ENCODE results near the gene CLIC6. TPM values are rescaled to one million over a fixed set of nuclear protein-coding genes. Genes with fewer than 3 reads are reported as not detected.

The CLIC6 gene
- total RNA-seq, 1 experiment from 2014 or later = not detected

DNA sequence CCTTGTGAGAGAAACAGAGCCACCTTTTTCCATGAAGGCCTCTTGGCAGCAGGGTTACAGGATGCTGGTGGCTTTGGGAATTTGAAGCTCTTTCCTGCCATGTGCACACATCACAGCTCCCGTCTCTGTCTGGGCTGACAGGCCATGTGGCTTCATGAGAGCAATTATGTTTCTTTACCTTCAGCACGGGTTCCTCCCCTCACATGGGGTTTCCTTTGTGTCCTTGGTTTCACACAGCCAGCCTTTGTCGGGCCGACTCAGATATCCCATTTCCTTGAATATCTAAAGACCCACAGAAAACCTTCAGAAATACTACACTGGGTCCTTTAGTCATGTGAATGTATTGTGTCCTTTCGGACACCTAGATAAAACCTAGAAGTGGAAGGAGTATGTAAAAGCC is 7.1 kb downstream of the CLIC6 start:
- CTCF ChIA-PET = no interaction called here
- H3K9me3 ChIP-seq = peaks cover 5% of the 10 kb centered on the region; the same call in 1 of the 2 replicates
- no peaks in the 10 kb centered on the region for H3K9me3 Mint-ChIP-seq (ENCODE audit: unreplicated experiment)
- BruUV-seq (replicated peaks) = no TSS peak
- H3K27me3 ChIP-seq (replicated peaks; ENCODE audit: control insufficient read depth, insufficient read depth, low read length) = no peaks in the 10 kb centered on the region
- peaks cover 24% of the 10 kb centered on the region for H3K4me1 ChIP-seq
- H3K4me3 Mint-ChIP-seq (ENCODE audit: unreplicated experiment) = no peak overlapping the region
- TF ChIP-seq, protein P1, sequence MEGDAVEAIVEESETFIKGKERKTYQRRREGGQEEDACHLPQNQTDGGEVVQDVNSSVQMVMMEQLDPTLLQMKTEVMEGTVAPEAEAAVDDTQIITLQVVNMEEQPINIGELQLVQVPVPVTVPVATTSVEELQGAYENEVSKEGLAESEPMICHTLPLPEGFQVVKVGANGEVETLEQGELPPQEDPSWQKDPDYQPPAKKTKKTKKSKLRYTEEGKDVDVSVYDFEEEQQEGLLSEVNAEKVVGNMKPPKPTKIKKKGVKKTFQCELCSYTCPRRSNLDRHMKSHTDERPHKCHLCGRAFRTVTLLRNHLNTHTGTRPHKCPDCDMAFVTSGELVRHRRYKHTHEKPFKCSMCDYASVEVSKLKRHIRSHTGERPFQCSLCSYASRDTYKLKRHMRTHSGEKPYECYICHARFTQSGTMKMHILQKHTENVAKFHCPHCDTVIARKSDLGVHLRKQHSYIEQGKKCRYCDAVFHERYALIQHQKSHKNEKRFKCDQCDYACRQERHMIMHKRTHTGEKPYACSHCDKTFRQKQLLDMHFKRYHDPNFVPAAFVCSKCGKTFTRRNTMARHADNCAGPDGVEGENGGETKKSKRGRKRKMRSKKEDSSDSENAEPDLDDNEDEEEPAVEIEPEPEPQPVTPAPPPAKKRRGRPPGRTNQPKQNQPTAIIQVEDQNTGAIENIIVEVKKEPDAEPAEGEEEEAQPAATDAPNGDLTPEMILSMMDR (IDR thresholded peaks at IDR 0.05; ENCODE audit: insufficient read depth in 1 of 2, low read depth in 1 of 2, low read length in 1 of 2, severe bottlenecking in 1 of 2, unreplicated experiment in 1 of 2) = no peak
- no peaks in the 10 kb centered on the region for H3K36me3 ChIP-seq (ENCODE audit: control insufficient read depth, insufficient read depth, low read length)
- no peaks in the 10 kb centered on the region for H3K27me3 Mint-ChIP-seq (ENCODE audit: insufficient read depth, unreplicated experiment)
- peaks cover 19% of the 10 kb centered on the region for H3K4me1 Mint-ChIP-seq (ENCODE audit: low read depth, unreplicated experiment)
- H3K4me3 ChIP-seq (ENCODE audit: low read depth, low read length) = no peak overlapping the region
- POLR2A ChIA-PET = interaction anchor here (0.7 kb wide), 1 partner anchor 9 kb away, joined by 5 read pairs; no protein-coding TSS in a partner anchor
- no peak overlapping the region for H3K27ac Mint-ChIP-seq (ENCODE audit: unreplicated experiment)
- H3K36me3 Mint-ChIP-seq (ENCODE audit: insufficient read depth, unreplicated experiment) = peaks cover 13% of the 10 kb centered on the region
- intact Hi-C loops (cut with micrococcal nuclease; ENCODE audit: unreplicated experiment) = no loop called here
- no peak for DNase-seq

DNA sequence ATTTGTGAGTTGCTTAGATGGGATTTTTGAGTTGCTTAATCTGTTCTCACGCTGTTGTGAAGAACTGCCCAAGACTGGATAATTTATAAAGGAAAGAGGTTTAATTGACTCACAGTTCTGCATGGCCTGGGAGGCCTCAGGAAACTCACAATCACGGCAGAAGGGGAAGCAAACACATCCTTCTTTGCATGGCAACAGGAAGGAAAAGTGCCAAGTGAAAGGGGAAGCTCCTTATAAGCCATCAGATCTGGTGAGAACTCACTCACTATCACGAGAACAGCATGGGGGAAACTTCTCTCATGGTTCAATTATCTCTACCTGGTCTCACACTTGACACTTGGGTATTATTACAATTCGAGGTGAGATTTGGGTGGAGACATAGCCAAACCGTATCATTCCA is 10.3 kb downstream of the CLIC6 start:
- intact Hi-C loops (cut with micrococcal nuclease; ENCODE audit: unreplicated experiment) = no loop called here
- Mint-ChIP-seq H3K27me3 (ENCODE audit: insufficient read depth, unreplicated experiment) (no peaks in the 10 kb centered on the region), H3K4me3 (ENCODE audit: unreplicated experiment) (no peak overlapping the region), H3K9me3 (ENCODE audit: unreplicated experiment) (no peaks in the 10 kb centered on the region), H3K36me3 (ENCODE audit: insufficient read depth, unreplicated experiment) (no peaks in the 10 kb centered on the region), H3K4me1 (ENCODE audit: low read depth, unreplicated experiment) (no peaks in the 10 kb centered on the region), H3K27ac (ENCODE audit: unreplicated experiment) (no peak overlapping the region)
- no peaks in the 10 kb centered on the region for H3K36me3 ChIP-seq (ENCODE audit: control insufficient read depth, insufficient read depth, low read length)
- ChIA-PET CTCF (no interaction called here), POLR2A (no interaction called here)
- peaks cover 9% of the 10 kb centered on the region for H3K9me3 ChIP-seq
- no TSS peak for BruUV-seq (replicated peaks)
- DNase-seq = no peak
- H3K27me3 ChIP-seq (replicated peaks; ENCODE audit: control insufficient read depth, insufficient read depth, low read length) = no peaks in the 10 kb centered on the region
- TF ChIP-seq, protein P1 (IDR thresholded peaks at IDR 0.05; ENCODE audit: insufficient read depth in 1 of 2, low read depth in 1 of 2, low read length in 1 of 2, severe bottlenecking in 1 of 2, unreplicated experiment in 1 of 2) = no peak
- no peak overlapping the region for H3K4me3 ChIP-seq (ENCODE audit: low read depth, low read length)
- H3K4me1 ChIP-seq = no peaks in the 10 kb centered on the region

DNA sequence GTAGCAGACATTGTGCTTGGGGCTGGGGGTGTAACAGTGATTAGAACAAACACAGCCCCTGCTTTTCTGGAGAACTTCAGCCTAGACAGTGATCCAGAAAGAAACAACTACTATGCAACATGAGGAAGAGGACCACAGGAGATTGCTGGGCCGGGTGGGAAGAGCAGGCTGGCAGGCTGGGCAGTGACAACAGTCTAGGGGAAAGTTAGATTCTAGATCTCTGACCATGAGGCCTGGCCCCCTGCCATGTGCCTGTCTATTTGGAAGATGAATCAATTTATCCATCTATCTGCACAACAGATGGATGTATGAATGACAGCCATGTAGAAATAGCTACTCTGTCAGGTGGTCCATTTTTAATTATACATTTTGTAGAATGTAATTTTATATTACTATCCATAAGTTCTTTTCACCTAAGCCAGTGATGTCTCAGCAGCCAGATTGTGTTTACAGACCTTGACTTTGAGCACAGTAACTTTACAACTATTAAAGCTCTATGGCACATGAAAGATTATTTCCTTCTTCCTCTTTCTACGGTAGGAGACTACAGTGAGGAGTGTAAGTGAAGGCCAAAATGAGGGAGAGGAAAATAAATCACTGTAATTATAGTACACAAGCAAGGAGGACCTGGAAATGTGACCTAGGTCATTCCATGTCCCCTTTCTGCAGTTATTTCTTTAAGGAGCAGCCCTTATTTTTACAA is 15.5 kb downstream of the CLIC6 start:
- TF ChIP-seq, protein P1 (IDR thresholded peaks at IDR 0.05; ENCODE audit: insufficient read depth in 1 of 2, low read depth in 1 of 2, low read length in 1 of 2, severe bottlenecking in 1 of 2, unreplicated experiment in 1 of 2) = no peak
- intact Hi-C loops (cut with micrococcal nuclease; ENCODE audit: unreplicated experiment) = no loop called here
- Mint-ChIP-seq H3K4me1 (ENCODE audit: low read depth, unreplicated experiment) (no peaks in the 10 kb centered on the region), H3K27ac (ENCODE audit: unreplicated experiment) (no peak overlapping the region), H3K36me3 (ENCODE audit: insufficient read depth, unreplicated experiment) (no peaks in the 10 kb centered on the region), H3K27me3 (ENCODE audit: insufficient read depth, unreplicated experiment) (no peaks in the 10 kb centered on the region), H3K9me3 (ENCODE audit: unreplicated experiment) (no peaks in the 10 kb centered on the region), H3K4me3 (ENCODE audit: unreplicated experiment) (no peak overlapping the region)
- Histone ChIP-seq H3K4me1 (no peaks in the 10 kb centered on the region), H3K4me3 (ENCODE audit: low read depth, low read length) (no peak overlapping the region), H3K36me3 (ENCODE audit: control insufficient read depth, insufficient read depth, low read length) (no peaks in the 10 kb centered on the region), H3K27me3 (replicated peaks; ENCODE audit: control insufficient read depth, insufficient read depth, low read length) (no peaks in the 10 kb centered on the region), H3K9me3 (peaks cover 3% of the 10 kb centered on the region; the same call in 1 of the 2 replicates)
- ChIA-PET CTCF (interaction anchor here (1.3 kb wide), 1 partner anchor 8 kb away, joined by 3 read pairs; no protein-coding TSS in a partner anchor), POLR2A (no interaction called here)
- BruUV-seq (replicated peaks) = no TSS peak
- no peak for DNase-seq

Data from Caco-2 (cell line).